Measurements from ENCODE around the gene PHAF1.

DNA sequence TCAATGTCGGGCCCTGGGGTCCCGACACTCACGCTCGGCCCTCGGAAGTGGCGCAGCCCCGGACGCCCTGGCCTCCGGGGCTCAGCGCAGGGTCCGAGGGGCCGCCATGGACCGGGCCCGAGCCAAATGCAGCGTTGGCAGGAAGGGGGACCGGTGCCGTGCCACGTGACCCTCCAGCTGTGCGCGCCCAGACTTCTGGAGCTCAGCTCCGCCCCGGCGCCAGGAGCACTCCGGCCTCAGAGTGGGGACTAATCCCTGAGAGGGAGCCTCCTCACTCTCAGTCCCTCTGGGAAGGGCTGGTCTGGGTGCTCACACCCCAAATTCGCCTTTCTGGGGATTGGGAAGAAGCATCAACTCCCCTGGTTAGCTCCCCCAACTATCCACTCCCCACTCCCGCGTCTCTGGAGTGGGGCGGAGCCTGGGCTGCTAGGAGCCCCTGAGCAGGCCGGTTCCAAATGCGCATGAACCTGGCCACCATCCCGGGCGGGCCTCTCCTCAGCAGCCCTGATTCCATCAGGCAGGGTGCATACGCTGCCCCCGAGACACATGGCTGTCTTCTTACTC lies 41.2 kb downstream of the PHAF1 start, which contains the start of gene B3GNT9:
- TF ChIP-seq CTCF (CRISPR knock-in tag; IDR thresholded peaks at IDR 0.05) (peak; percentile 8; the same call in 1 of the 2 replicates), ONECUT2 (CRISPR knock-in tag; IDR thresholded peaks at IDR 0.05) (no peak)

Measured in HepG2 (cell line).